NCI-H748 (cell line): ENCODE results near the gene KCNC4.

Experiments used
- DNase-seq: peaks from one replicate; lab custom pipeline; 2025; ENCODE audit not compliant: unreplicated experiment; lab: John Stamatoyannopoulos, UW

The KCNC4 gene

DNA sequence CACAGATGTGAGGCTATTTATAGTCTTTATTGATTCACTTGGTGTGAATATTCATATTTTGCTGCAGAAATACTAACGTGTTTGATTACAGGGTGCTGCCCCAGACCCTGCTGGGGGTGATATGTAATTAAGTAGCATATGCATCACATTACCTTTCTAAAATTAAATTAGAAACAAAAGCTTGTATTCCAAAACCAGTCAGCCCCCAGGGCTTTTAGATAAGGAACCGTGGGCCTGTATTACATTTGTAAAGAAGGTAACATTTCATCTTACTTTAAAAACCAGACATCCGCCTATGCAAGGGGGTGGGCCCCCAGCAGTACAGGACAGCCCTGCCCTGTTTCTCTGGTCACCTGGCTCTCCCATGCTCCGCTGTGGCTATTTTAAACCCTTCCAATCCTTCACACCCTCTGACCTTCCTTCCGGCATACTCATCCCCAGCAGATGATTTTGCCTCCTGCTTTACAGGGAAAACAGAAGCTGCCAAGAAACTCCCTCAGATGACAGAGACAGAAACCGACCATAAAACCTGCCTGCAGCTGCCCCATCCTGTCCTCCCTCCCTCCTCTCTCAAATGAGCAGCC, 22.0 kb upstream of the KCNC4 start:
- no peak for DNase-seq

DNA sequence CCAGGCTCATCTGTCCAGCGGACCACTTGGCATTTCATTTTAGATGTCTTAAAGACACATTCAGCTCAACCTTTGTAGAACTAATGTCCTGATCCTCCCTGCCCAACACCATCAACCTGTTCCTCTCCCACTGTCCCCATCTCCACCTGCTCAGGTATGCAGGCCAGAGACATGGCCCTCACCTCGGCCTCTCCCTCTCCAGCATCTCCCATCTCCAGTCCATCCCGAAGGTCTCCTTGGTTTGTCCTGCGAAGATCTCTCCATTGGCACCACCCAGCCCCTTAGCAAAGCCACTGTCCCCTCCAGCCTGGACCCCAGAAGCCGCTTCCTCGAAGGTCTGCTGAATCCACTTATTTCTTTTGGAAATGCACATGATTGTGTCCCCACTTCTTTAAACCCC, 20.9 kb upstream of the KCNC4 start:
- no peak for DNase-seq

DNA sequence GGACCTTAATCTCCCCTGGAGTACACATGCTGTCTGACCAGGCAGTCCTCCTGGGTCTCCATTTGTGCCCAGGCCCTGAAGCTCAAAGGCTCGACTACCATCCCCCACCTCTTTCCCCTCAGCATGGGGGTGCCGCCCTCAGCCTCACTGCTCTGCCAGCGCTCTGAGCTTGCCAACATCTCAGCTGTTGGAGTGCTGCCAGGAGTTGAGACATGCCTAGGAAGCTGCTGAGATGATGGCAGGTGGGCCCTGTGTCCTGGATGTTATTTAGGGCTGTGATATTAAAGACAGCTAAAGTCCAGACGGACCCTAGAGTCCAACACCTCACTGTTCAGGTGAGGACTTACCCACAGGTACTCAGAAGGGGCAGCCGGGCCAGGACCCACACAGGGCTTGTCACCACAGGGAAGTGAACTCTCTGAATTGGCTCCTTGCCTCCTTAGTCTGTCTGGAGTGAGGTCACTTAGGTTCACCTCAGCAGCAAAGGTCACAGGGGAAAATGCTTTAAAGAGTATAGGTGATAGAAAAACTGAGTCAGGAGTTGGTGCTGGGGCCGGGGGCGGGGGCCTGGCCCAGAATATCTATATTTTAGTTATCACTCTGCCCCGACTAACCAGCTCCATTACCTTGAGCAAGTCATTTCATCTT, 19.7 kb upstream of the KCNC4 start:
- peak; percentile 26 for DNase-seq

DNA sequence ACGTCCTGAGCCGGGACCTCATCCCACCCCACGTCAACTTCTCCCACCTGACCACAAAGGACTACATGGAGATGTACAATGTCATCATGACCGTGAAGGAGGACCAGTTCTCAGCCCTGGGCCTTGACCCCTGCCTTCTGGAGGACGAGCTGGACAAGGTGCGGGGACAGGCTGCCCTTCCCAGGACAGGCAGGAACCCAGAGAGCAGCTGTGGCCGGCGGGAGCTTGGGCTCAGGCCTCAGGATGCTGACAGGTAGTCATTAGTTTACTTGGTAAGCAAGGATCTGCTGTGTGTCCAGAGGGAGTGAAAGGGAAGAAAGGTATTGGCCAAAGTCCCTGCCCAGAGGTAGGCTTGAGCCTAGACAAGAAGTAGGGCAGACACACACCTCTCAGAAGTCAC, 17.6 kb upstream of the KCNC4 start:
- no peak for DNase-seq

DNA sequence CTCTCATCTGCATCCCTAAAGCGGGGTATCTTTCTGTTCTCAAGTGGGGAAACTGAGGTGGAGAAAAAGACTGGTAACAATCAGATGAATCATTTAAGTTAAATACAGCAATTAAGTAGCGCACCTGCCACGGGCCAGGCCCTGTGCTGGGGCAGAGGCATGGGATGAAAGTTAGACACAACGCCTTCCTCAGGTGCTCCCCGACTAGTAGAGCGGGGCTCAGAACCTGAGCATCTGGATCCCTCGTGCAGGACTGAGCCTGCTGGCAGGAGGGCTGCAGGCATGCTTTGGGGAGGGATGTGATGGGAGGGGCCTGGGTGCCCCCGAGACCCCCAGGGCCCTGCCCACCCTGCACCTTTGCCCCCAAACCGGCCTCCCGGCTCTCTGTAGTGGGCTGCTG, 14.9 kb upstream of the KCNC4 start:
- DNase-seq, result no peak

DNA sequence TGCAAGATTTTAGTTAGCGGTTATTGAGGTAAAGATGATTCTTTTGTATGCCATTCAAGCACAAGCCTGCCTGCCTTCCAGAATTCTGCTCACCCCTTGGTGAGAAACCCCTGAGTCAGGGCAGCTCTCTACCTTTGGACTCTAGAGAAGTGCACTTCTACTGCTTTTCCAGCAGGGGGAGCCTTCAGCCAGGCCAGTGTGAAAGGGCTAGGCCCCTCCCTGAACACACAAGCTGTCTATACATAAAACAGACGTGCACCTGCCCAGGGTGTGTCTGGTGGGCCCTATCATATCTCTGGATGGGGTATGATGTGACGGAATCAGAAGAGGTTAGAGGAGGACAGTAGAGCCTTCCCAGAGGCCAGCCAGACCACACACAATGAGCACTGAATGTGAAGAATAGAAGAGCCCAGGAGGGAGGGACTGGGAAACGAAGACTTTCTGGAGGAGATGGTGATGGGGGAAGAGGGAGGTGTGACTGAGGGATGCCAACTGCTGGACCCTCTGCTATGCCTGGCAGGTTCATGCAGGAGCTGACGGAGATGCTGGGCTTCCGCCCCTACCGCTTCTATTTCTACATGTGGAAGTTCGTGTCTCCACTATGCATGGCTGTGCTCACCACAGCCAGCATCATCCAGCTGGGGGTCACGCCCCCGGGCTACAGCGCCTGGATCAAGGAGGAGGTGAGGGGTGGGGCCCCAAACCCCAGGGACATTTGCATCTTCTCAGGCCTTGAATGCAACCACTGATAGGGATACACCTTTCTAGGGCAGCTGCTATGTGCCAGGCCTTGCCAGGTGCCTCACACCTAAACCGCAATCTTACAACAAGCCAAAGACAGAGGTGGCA, 13.0 kb upstream of the KCNC4 start:
- peak; percentile 91 for DNase-seq

DNA sequence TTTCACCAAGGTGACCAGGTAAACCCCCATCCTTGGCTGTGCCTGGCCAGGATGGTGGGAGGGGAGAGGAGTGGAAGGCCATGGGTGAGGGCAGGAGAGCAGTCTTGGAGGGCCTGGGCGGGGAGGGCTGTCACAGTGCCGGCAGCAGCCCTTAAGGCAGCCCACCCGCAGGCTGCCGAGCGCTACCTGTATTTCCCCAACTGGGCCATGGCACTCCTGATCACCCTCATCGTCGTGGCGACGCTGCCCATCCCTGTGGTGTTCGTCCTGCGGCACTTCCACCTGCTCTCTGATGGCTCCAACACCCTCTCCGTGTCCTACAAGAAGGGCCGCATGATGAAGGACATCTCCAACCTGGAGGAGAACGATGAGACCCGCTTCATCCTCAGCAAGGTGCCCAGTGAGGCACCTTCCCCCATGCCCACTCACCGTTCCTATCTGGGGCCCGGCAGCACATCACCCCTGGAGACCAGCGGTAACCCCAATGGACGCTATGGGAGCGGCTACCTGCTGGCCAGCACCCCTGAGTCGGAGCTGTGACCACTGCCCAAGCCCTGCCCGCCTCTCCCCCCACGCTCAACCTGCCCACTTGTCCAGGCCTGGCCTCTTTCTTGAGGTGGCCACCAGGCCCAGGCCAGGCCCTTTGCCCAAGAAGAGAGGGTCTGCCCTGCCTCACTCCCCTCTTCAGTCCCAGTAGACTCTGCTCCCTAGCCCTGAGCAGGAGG, 12.0 kb upstream of the KCNC4 start:
- no peak for DNase-seq

DNA sequence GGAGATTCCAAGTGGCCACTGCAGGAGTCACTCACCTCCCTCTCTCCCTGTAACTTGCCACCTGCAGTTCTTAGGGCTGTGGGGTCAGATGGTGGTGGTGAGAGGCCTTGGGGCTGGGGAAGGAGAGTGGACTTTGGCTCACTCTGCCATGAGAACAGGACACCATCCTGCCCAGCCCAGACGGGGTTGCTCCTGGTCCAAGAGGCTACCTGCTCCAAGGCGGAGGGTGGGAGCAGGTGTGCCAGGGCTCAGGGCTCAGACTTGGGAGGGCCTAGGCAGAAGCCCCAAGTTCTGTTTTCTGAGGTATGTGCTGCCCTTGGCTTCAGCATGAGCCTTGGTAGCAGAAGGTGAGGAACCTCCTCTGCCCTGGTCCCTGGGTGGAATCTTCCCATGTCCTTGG, 11.4 kb upstream of the KCNC4 start:
- DNase-seq, result no peak

DNA sequence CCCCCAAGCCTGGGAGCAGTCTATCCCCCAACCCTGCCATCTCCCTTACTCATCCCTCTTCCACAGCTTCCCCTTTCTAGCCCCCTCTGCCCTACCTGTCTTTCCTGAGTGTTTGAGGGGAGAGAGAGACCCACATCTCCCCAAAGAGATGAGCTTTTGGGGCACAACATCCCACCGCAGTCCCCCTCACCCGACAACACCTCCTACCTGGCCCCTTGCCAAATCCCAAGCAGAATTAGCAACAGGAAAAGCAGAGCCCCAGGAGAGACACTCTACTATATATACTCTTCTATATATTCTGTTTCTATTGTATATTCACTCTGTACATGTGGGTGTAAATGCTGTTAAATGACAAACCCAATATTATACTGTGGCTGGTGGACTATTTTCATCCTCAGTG, 9.9 kb upstream of the KCNC4 start:
- DNase-seq, result no peak

DNA sequence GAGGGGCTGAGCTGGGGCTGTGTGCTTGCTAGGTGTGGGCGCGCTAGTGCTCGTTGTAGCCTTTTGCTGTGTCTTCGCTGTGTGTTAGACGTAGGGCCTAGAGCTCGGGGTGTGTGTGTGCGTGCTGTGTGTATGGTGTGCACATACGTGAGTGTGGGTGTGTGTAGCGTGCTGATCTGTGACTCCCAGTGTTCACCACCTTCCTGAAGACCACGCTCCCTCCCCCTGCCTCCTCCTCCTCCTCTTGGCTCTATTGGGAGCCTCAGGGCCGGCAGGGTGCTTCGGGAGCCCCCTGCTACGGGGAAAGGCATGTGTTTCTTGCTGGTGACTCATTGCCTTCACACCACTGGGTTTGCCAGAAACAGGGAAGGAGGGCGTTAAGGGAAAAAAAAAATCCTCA, 9.4 kb upstream of the KCNC4 start:
- DNase-seq, result no peak

DNA sequence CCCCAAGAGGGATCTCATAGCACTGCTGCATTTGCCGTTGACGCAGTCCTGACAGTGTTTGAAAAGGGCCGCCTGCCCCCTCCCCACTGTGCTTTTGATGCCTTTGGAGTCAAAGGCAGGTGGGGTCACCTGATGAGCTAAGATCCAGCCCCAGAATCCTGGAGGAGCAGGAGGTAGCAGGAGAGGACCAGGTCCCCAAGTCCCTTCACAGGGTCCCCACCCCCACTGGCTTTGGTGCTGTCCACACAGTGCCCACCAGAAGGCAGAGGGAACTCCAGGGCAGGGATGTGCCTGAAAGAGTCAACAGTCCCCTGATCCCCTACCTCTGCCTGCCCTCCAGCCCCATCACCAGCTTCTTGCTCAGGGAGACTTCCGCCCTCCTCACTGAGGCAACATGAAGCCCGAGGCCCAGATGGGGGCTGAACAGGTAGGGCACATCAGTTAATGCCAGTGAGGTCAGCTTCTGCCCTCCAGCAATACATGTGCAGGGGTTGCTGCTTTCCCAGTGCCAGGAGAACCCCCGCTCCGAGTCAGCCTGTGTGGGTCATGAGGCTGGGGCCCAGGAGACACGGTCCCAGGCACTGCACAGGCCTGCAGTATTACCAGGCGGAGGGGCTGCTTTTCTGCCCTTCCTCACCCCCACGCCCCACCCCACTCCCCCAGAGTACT, 8.8 kb upstream of the KCNC4 start:
- DNase-seq, result no peak

DNA sequence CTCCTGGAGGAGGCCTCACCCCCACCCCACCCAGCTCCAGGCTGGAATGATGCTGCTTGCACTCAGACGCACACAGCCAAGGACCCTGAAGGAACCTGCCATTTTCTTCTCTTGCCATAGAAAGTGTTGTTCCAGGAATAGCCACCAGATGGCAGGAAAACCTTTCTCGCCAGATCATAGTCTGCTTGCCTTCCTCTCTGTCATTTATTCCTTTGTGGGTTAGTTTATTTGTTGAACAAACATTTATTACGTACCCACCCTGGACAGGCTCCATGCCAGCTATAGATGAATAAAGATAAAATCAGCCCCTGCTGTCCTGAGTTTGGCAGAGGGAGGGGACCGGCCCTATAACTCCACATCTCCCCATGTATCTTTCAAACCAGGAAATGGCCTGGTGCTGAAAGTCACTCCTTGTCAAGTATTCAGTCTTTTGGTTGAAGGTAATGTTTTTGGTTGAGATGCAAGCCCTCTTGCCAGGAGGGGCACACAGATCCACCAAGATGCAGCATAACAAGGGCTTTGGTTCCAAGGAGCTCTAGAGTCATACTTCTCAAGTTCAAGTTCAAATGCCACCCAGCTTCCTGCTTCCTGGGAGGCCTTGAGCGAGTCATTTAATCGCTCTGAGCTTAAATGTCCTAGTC, 7.0 kb upstream of the KCNC4 start:
- peak; percentile 80 for DNase-seq

DNA sequence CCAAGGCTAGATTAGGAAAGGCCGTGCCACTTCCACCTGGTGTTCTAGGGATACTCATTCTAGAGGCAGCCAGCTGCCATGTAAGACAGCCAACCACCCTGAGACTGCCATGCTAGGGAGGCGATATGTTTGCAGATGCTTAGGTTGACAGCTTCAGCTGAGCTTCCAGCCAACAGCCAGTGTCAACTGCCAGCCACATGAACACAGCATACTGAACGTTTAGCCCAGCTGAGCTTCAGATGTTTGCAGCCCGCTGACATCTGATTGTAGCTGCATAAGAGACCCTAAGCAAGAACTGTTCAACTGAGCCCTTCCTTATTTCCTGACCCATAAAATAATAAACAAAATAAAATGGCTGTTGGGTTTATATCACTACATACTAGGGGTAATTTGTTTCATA, 5.0 kb upstream of the KCNC4 start:
- DNase-seq, result no peak

DNA sequence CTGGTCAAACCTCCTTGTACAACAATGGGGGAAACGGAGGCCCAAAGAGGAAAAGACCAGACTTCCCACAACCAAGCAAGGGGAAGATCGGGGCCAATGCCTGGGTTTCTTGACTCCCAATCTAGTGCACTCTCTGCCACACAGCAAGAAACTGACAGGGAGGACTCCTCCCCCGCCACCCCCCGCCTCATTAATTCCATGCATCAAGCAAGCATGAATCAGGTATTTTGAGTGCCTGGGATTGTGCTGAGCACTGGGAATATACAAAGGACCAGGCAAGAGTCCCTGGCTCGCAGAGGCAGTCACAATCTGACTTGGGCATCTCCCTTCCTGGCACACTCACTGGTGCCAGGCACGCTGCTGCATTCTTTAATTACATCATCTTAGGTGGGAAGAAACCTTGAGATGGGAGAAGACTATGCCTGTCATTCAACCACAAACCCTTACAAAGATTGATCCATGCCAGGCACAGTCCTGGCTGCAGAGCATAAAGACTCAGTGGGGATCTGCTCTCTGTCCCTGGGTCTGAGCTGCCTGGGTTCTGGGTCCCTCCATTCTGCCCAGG, 4.4 kb upstream of the KCNC4 start:
- no peak for DNase-seq

DNA sequence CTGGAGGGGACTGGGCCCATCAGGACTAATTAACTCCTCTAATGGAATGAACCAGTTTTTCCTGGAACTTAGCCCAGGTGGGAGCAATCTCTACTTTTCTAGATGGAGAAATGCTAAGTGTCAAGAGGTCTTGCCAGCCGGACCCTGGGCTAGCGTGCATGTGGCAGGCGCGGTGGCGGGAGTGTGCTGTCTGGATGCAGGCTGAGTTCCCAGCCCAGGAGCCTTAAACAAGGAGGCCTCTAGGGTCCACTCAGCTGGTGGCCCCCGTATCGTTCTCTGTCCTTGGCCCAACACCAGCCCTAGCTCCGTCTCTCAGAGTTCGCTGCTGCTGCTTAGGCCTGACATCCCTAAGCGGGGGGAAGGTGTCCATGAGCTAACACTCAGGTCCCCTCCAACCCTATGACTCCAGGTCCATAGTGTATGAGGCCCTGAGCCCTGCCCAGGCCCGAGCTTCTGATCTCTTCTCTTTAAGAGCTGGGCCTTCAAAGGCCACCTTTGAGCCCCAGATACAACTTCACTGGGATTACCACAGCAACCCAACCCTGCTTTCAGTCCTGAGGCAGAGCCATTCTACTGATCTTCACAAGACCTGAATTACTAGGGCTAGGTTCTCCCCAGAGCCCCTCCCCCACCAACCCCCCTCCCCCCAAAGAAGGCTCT, 3.7 kb upstream of the KCNC4 start:
- DNase-seq, result no peak

DNA sequence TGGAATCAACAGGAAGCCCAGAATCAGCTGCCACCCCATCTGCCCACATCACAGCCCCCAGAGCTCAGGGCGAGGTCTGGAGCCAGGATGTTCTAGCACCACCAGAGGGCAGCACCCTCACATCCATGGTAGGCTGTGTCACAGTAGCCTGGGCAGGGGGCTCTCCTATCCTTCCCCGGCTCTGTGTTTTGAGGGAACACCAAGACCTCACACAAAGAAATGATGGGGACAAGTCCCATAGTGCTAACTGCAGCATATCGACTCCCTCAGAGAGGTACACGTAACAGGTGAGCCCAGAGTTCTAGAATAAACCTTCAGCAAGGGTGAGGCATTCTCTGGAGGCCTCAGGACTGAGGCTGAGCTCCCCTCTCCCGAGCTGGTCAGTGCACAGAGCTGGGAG, 2.3 kb upstream of the KCNC4 start:
- peak; percentile 77 for DNase-seq

DNA sequence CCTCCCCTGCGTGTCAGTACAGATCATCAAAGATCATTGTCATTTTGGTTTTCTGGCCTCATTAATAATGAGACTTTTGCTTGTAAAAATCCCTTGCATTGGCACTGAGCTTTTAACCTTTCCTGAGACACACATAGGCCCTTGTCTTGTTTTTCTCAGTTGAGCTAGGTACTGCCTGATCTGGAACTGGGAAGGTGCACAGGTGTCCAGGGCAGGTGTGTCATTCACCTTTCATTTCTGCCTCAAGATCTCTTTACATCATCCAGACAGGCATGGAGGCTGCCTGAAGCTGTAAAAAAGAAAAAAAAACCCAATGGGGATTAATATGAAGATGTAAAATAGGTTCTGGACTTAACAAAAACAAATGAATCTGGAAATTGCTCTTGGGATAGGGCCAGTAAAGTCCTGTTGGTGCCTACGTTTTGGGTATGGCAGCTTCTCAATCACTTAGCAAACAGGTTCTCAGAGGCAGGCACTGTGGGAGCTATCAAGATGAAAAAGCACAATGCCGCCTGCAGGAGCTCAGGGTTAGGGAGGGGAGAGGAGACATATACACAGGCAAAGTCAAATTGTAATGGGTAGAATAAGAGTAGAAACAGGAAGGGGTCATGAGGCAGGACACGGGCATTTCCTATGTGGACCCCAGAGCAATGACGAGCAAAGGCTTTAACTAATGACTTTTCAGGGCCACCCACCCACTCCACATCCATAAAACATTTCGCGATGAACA, 1.0 kb upstream of the KCNC4 start:
- peak; percentile 40 for DNase-seq

DNA sequence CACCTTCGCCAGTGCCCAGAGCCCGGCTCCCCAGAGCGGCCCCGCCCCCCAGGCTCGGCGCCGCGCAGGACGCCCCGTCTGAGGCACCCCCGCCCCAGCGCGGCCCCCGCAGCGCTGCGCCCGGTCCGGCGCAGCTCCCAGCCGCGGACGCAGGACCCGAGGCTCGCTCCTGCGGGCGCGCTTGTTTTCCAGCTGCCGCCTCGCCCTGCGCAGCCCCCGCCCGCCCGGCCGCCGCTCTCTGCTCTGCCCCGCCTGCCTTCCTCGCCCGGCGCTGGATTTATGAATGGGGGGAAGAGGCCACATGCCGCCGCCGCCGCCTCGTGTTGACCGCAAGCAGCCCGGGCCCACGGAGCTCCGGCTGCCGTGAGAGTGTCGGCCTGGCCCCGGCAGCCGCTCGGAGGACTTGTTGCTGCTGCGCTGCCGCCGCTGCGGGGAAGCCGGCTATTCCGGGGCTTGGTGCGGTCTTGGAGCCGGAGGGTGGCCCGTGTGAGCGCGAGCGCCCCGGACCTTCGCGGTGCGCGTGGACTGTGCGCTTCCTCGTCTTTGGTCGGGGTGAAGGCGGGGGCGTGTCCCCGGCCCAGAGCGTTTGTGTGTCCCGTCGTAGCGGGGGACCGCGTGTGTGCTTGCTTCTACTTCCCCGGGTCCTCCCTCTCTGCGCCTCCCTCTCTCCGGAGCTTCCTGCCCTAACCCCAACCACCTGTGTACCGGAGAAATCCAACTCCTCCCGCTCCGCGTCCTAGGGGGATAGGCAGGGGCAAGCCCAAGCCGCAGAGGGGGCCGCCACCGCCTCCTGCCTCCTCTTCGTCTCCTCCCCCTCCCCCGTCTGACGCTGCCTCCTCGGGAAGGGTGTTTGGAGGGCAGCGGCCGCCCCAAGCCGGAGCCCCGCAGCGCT, 736 bp downstream of the KCNC4 start:
- peak; percentile 77 for DNase-seq
